NK-92 treated with Interleukin-12 subunit alpha and Interleukin-12 subunit beta, amount 100 ng/mL, for 24 hours (cell line): ENCODE measurements around the gene ATF7.
"Not testable (repeated sequence)": the region's sequence is repeated elsewhere in the genome, so short reads cannot be mapped to it uniquely, and the experiment has no call there.

Source experiments
- DNase-seq: peaks from one replicate; lab custom pipeline; 2025; lab: John Stamatoyannopoulos, UW

Gene ATF7

DNA sequence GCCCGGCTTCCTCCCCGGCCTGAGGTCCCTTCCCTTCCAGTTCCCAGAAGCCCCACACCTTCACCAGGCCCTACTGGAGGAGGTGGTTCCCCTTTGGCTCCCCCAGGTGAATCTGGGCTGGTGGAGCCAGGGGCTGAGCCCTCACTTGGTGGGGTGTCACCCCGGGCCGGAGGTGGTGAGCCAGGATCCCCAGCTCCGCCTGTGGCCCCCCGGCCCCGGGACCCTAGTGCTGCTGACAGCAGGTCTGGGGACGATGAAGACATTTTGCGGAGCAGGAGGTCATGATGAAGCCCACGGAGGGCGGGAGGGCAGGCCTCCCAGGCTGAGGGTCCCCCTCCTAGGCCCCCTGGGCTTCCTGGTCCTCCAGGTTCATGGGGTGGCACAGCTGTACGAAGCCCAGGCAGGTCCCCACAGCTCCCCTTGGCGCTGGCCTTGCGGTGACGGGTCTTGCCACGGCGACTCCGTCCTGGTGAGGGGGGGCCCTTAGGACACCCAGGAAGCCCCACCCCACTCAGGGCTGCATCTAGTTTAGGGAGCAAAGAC lies 143.5 kb downstream of the ATF7 start:
- DNase-seq = no peak

DNA sequence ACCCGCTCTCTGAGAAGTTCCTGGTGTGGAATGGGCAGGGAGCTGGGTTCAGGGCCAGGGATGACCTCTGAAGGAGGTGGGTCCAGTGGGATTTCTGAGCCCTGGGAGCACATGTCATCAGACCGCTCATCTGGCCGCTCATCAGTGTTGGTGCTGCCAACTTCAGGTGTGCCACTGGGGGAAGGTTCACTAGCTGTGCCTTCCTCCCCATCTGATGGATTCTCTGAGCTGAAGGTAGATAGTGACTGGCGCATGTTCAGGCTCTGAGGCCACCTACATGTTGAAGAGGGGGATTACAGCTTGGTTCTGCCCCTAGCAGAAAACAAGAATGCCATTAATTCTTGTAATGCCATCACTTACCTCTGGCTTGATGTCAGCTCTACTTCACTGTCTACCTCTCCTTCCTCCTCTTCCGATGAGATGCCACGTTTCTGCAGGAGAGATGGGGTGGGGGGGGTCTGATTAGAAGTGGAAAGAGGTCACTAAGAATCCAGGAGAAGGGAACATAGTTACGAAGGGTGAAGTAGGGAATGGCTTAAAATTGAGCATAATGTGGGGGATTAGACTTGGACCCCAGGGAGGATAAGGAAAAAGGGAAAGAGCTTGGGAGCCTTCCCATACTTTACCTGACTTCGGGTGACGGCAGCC lies 144.1 kb downstream of the ATF7 start:
- no peak for DNase-seq

GRCh38 chr12:53481458-53481857 lies 144.7 kb downstream of the ATF7 start:
- not testable (repeated sequence) for DNase-seq

- no peak for DNase-seq
Observed at GRCh38 chr12:53480491-53481442, 145.4 kb downstream of the ATF7 start.

GRCh38 chr12:53479331-53479730 lies 146.9 kb downstream of the ATF7 start:
- DNase-seq = no peak

GRCh38 chr12:53478865-53479264 lies 147.3 kb downstream of the ATF7 start:
- DNase-seq = no peak

GRCh38 chr12:53476769-53477209 lies 149.4 kb downstream of the ATF7 start:
- DNase-seq = no peak

GRCh38 chr12:53474819-53475218 lies 151.4 kb downstream of the ATF7 start:
- DNase-seq = no peak

GRCh38 chr12:53474077-53474476 lies 152.1 kb downstream of the ATF7 start:
- DNase-seq = no peak

- no peak for DNase-seq
Observed at GRCh38 chr12:53472056-53472582, 154.1 kb downstream of the ATF7 start.

DNA sequence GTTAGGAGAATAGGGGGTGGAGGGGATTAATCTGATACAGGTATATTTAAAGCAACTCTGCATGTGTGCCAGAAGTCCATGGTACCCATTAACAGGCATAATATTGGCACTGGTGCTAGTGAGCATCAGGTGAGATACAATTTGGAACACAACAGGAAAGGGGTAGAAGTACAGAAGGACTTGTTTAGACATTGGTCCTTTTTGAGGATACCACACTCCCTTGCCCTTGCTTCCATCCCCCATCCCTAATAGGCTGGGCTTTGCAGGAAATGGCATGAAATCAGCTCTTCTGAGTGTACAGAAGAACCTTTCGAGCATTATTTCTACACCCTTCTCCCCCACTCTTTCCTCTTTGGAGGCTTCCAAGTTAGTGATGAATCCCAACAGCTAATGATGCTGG lies 157.9 kb downstream of the ATF7 start:
- no peak for DNase-seq

- no peak for DNase-seq
Observed at GRCh38 chr12:53467880-53468279, 158.3 kb downstream of the ATF7 start.

DNA sequence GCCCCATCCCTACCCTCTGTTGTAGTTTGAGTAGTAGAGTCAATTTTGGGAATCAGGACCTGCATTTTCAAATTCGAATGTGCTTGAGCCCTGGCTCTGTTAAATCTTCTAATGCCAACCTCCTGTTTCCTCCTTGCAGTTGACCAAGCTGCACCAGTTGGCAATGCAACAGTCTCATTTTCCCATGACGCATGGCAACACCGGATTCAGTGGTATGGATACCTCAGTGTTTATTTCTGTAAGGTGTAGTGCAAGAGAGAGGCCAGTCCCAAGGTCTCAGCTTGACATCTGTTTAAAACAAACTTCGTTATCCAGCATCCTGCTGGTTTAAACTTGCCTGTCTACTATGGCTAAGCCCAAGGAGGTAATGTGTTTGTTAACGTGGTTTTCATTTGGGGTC lies 159.1 kb downstream of the ATF7 start:
- DNase-seq = no peak

DNA sequence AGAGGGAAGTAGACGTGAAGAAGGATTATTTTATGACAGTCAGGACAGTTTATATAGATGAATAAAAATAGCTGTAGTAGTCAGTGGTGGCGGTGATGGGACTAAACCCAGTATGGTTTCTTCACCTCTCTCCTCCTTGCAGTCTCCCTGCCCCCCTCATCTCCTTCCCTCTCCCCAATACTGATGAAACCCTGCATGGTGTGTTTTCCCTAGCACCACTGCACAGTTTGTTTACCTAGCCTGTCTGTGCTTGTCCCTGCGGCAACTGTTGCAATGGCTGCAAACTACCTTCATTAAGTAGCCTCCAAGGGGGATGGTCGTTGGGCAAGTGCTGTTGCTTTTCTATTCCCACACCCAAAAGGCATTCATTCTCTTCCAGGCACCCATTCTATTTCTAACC lies 159.5 kb downstream of the ATF7 start:
- no peak for DNase-seq

DNA sequence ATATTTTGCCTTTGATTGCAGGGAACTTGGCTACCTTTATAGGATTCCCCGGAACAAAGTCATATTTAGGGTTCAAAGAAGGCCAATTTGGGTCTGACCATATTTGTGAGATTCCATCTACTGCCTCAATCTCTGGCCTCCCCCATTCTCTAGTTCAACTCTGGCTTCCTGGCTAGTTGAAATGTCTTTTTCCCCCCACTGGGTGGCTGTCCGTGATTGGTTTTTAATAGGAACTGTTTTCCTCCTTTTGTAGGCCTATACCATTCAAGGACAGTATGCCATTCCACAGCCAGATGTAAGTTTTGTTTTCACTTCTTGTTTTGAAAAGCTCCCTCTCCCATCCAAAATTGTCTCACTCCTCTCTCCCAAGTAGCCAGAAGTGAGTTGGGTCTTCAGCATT lies 160.5 kb downstream of the ATF7 start:
- DNase-seq = no peak

DNA sequence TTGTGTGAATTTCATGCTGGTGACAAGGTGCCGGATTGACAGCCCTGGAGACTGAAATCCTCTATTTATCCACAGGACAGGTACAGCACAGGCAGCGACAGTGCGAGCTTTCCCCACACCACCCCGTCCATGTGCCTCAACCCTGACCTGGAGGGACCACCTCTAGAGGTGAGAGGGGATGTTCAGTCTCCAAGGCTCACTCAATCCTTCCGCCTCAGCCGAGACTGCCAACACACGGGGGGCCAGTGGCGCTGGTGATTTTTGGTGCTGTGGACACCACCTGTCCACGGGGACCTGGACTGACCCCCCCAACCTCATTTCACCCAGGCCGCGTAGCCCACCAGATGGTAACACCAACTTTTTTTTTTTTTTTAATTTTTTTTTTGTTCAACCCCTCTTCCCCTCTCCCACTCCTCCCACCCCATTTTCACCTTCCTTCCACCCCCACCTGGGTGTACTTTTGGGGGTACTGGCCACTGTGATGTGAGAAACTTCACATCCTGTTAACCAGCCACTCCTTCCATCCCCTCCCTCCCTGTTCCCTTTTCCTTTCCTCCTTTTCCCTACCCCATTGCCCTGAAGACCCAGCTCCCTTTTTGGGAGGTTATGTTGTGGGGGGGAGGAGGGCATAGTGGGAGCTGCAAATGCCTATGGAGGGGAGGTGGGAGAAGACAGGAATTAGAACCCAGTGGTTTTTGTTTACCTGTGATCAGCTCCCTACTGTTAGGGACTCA lies 161.3 kb downstream of the ATF7 start:
- DNase-seq = no peak

DNA sequence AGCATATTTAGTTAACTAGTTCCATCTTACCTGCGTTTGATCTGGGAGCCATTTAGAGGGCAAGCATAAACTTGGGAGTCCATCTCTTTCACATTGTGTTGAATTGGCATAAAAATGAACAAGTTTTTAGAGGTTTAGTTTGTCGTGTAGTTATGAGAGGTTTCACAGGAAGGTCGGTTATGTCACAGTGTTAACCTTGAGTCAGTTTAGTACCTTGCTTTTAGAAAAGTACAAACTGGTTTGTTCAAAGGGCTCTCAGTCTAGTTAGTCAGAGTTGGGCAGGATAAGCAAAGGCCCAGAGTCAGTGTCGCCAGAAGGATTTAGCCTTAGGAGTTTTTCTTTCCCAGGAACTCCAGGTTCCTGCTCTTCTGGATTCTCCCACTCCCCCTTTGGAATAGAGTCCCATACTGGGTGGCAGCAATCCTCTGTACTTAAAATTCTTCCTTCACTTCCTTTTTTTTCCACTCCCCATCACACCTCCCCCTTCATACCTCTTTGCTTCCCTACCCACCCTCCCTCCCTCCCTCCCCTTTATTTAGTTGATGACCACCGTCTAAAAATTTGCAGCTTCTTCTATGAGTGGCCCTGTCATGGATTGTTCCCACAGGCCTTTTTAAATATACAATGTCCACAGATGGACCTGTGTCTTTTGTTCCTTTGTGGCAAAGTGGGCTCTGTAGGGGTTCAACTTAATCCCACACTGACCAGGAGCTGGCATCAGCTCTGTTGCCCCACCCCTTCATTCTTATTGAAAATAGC lies 162.2 kb downstream of the ATF7 start:
- no peak for DNase-seq

DNA sequence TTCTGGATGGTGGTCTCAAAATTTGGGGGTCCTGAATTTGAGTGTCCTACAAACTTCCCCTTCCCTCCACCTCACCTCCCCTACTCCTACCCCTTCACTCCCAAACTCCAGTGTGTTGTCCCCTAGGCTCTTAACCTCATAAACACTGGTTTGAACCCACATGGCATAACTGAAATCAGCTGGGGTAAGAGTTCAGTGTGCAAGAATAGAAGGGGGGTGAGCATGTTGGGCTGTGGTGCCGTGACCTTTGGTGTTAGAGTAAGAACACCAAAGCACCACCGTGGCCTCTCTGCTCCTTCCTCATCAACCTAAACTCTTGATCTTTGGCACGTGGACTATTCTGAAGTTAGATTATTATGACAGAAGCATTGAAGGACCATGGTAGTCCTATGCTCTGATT lies 163.2 kb downstream of the ATF7 start:
- DNase-seq = no peak

- no peak for DNase-seq
Observed at GRCh38 chr12:53461591-53461990, 164.6 kb downstream of the ATF7 start.

DNA sequence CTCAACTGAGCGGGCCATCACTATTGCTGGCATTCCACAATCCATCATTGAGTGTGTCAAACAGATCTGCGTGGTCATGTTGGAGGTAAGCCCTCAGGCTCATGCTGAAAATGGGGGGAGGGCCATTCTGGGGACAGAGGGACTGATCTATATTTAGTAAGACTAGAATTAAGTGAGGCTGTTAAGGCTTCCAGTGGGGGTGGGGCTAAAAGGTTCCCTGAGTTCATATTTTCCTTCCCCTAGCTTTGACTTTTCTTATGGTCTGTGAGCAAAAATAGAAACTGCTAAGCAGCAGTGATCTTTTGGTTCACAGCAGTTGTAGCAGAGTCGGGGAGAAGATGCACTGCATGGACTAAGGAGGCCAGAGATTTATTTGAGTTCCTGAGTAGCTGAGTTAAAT lies 165.1 kb downstream of the ATF7 start:
- DNase-seq = no peak

GRCh38 chr12:53459097-53459496 lies 167.1 kb downstream of the ATF7 start:
- no peak for DNase-seq
